Fibroblast of lung (primary cell): ENCODE measurements around the gene CLDN25. TPM values are rescaled to one million over a fixed set of nuclear protein-coding genes. Genes with fewer than 3 reads are reported as not detected.

Source experiments
- DNase-seq, 2 donors: peaks; one replicate each; pipeline versions ENCODE4 v3.0.0 to v3.0.0-alpha.2; 2010; ENCODE audit warnings: low read depth in 2 of 2
- H2AFZ ChIP-seq: 2 replicates; pipeline ENCODE4 v1.5.1; 2012; ENCODE audit warnings: low read length, control low read depth, inconsistent platforms
- H3K27ac ChIP-seq: 2 replicates; pipeline ENCODE4 v1.5.1; 2011; ENCODE audit warnings: low read length, control low read depth; ENCODE audit not compliant: insufficient read depth
- H3K27me3 ChIP-seq: 2 replicates; pipeline ENCODE4 v1.5.1; 2011; ENCODE audit warnings: mild to moderate bottlenecking, low read length; ENCODE audit not compliant: control insufficient read depth, insufficient read depth
- H3K36me3 ChIP-seq: 2 replicates; pipeline ENCODE4 v1.5.1; 2011; ENCODE audit warnings: low read length; ENCODE audit not compliant: control insufficient read depth, insufficient read depth
- H3K4me1 ChIP-seq: 2 replicates; pipeline ENCODE4 v1.5.1; 2011; ENCODE audit warnings: low read length; ENCODE audit not compliant: control insufficient read depth, insufficient read depth; ENCODE audit errors: extremely low read depth
- H3K4me2 ChIP-seq: 2 replicates; pipeline ENCODE4 v1.5.1; 2011; ENCODE audit warnings: low read length, control low read depth; ENCODE audit not compliant: insufficient read depth; ENCODE audit errors: extremely low read depth
- H3K4me3 ChIP-seq, 4 experiments: fragments of 200-600 bp in 1 of 4; sonication (generic) in 1 of 4; replicated peaks in 1 of 4; 2 replicates each; pipeline ENCODE4 v1.5.1; 2011 to 2016; ENCODE audit warnings: low read length in 4 of 4, low read depth in 3 of 4, mild to moderate bottlenecking in 3 of 4, control low read depth in 2 of 4, inconsistent platforms in 1 of 4, mixed read lengths in 1 of 4; ENCODE audit not compliant: insufficient read depth in 1 of 4; ENCODE audit errors: control extremely low read depth in 1 of 4
- H3K79me2 ChIP-seq: 2 replicates; pipeline ENCODE4 v1.5.1; 2012; ENCODE audit warnings: mild to moderate bottlenecking, low read length, inconsistent platforms; ENCODE audit not compliant: control insufficient read depth, insufficient read depth
- H3K9ac ChIP-seq: 2 replicates; pipeline ENCODE4 v1.5.1; 2011; ENCODE audit warnings: mild to moderate bottlenecking, low read length, control low read depth; ENCODE audit not compliant: insufficient read depth
- H3K9me3 ChIP-seq: 2 replicates; pipeline ENCODE4 v1.5.1; 2012; ENCODE audit warnings: low read depth, low read length; ENCODE audit not compliant: control insufficient read depth, insufficient read depth
- H4K20me1 ChIP-seq: 2 replicates; pipeline ENCODE4 v1.5.1; 2011; ENCODE audit warnings: low read length; ENCODE audit not compliant: control insufficient read depth, insufficient read depth; ENCODE audit errors: extremely low read depth
- EZH2 ChIP-seq: IDR thresholded peaks from 2 replicates; pipeline ENCODE4 v1.5.1; 2012; ENCODE audit warnings: low read length, control low read depth, mild to moderate bottlenecking; ENCODE audit errors: missing control alignments
- polyA plus RNA-seq, 2 donors: library from polyadenylated mRNA; depleted of rRNA in 1 of 2; stranded (reverse) in 1 of 2; unstranded in 1 of 2; fragments of >200 nt; gene quantifications; 2 replicates each; pipeline ENCODE4 v1.2.1, GENCODE V29; 2011 to 2012; ENCODE audit warnings: missing spikeins in 1 of 2
- total RNA-seq: library from RNA; depleted of rRNA; stranded (reverse); fragments of >200 nt; gene quantifications from 2 replicates; pipeline ENCODE4 v1.2.1, GENCODE V29; 2014
- TF ChIP-seq, protein P1 (sequence below), 2 donors: IDR thresholded peaks in 1 of 2; conservative IDR thresholded peaks in 1 of 2; 1 replicate in 1 of 2; 2 replicates in 1 of 2; pipeline ENCODE4 v1.5.1; 2011 to 2012; ENCODE audit warnings: low read length in 2 of 2, control low read depth in 1 of 2, inconsistent platforms in 1 of 2, low read depth in 1 of 2, mild to moderate bottlenecking in 1 of 2

Gene CLDN25
- total and polyA plus RNA-seq, 2 donors (not counting 1 experiment from before 2014, with no cell fraction given): not detected

GRCh38 chr11:113829751-113830150 is 50.2 kb downstream of the CLDN25 start:
- Histone ChIP-seq H4K20me1 (no peaks in the 10 kb centered on the region), H3K79me2 (no peaks in the 10 kb centered on the region), H3K9ac (no peak overlapping the region), H3K4me2 (no peak overlapping the region), H3K27me3 (no peaks in the 10 kb centered on the region), H3K27ac (no peak overlapping the region), H3K36me3 (peaks cover 3% of the 10 kb centered on the region), H3K4me1 (no peaks in the 10 kb centered on the region), H2AFZ (no peak overlapping the region), H3K9me3 (no peaks in the 10 kb centered on the region), H3K4me3 (no peak overlapping the region)
- DNase-seq: no peak
- TF ChIP-seq, protein P1, sequence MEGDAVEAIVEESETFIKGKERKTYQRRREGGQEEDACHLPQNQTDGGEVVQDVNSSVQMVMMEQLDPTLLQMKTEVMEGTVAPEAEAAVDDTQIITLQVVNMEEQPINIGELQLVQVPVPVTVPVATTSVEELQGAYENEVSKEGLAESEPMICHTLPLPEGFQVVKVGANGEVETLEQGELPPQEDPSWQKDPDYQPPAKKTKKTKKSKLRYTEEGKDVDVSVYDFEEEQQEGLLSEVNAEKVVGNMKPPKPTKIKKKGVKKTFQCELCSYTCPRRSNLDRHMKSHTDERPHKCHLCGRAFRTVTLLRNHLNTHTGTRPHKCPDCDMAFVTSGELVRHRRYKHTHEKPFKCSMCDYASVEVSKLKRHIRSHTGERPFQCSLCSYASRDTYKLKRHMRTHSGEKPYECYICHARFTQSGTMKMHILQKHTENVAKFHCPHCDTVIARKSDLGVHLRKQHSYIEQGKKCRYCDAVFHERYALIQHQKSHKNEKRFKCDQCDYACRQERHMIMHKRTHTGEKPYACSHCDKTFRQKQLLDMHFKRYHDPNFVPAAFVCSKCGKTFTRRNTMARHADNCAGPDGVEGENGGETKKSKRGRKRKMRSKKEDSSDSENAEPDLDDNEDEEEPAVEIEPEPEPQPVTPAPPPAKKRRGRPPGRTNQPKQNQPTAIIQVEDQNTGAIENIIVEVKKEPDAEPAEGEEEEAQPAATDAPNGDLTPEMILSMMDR (conservative IDR thresholded peaks at IDR 0.05 in 1 of 2, IDR thresholded peaks at IDR 0.05 in 1 of 2; ENCODE audit: low read depth in 1 of 2, low read length in 2 of 2): no peak
- TF ChIP-seq EZH2: no peak

Other genes starting within 250 kb of the CLDN25 start
- gene TMPRSS5, start 73.5 kb upstream of the CLDN25 start, total RNA-seq: under 0.01 and 0.17 TPM in 2 replicates
- 0.08 TPM in 1 of 2 replicates, not detected in the other for gene TMPRSS5, start 73.5 kb upstream of the CLDN25 start, polyA plus RNA-seq
- 13.5 and 15.9 TPM in 2 replicates for gene ZW10, start 6.1 kb upstream of the CLDN25 start, total RNA-seq
- 15.4 and 19.3 TPM in 2 replicates for gene ZW10, start 6.1 kb upstream of the CLDN25 start, polyA plus RNA-seq
- gene USP28, start 95.8 kb downstream of the CLDN25 start, total RNA-seq: 37.7 and 38.0 TPM in 2 replicates
- gene USP28, start 95.8 kb downstream of the CLDN25 start, polyA plus RNA-seq: 22.4 and 27.4 TPM in 2 replicates
- gene HTR3B, start 125.0 kb downstream of the CLDN25 start, total RNA-seq: not detected in 2 replicates
- gene HTR3B, start 125.0 kb downstream of the CLDN25 start, polyA plus RNA-seq: not detected in 2 replicates
- not detected in 2 replicates for gene HTR3A, start 195.3 kb downstream of the CLDN25 start, total RNA-seq
- gene HTR3A, start 195.3 kb downstream of the CLDN25 start, polyA plus RNA-seq: not detected in 2 replicates